GM21423 (cell line): ENCODE data around the gene SLC9B1.

Experiments used
- ATAC-seq: cut with Tn5 transposase; IDR thresholded peaks from one replicate; pipeline ENCODE4 v1.9.1; 2021; ENCODE audit warnings: mild to moderate bottlenecking, moderate library complexity; ENCODE audit not compliant: unreplicated experiment

The SLC9B1 gene

GRCh38 chr4:103019308-103020124, at the start of gene SLC9B1:
TSS of gene SLC9B1 (minus strand) at chr4:103019705. CDS start at chr4:102991711, 27,994 bp downstream.
- ATAC-seq: peak; percentile 98

- ATAC-seq: no peak
Measured at GRCh38 chr4:103067841-103068547, 48.5 kb upstream of the SLC9B1 start.

- no peak for ATAC-seq
Measured at GRCh38 chr4:103060453-103061148, 41.1 kb upstream of the SLC9B1 start.

- ATAC-seq: no peak
Measured at GRCh38 chr4:103054030-103054429, 34.5 kb upstream of the SLC9B1 start.

GRCh38 chr4:103052779-103053178, 33.3 kb upstream of the SLC9B1 start:
- ATAC-seq: no peak

GRCh38 chr4:103052145-103052544, 32.6 kb upstream of the SLC9B1 start:
- ATAC-seq: no peak

GRCh38 chr4:103050736-103051436, 31.4 kb upstream of the SLC9B1 start:
- ATAC-seq: no peak

- ATAC-seq: peak; percentile 79
Measured at GRCh38 chr4:103046416-103047290, 27.1 kb upstream of the SLC9B1 start.

GRCh38 chr4:103044183-103044582, 24.7 kb upstream of the SLC9B1 start:
- ATAC-seq: no peak

- no peak for ATAC-seq
Measured at GRCh38 chr4:103036169-103036568, 16.7 kb upstream of the SLC9B1 start.

GRCh38 chr4:103032574-103032973, 13.1 kb upstream of the SLC9B1 start:
- ATAC-seq: no peak

- no peak for ATAC-seq
Measured at GRCh38 chr4:103030791-103031190, 11.3 kb upstream of the SLC9B1 start.

GRCh38 chr4:103029300-103029699, 9.8 kb upstream of the SLC9B1 start:
- ATAC-seq: no peak

- ATAC-seq: no peak
Measured at GRCh38 chr4:103026868-103027267, 7.4 kb upstream of the SLC9B1 start.

- no peak for ATAC-seq
Measured at GRCh38 chr4:103024996-103025395, 5.5 kb upstream of the SLC9B1 start.

GRCh38 chr4:103021120-103021519, 1.6 kb upstream of the SLC9B1 start:
- ATAC-seq: no peak

GRCh38 chr4:103018391-103019307, 856 bp downstream of the SLC9B1 start:
- ATAC-seq: no peak

GRCh38 chr4:103012551-103012950, 7.0 kb downstream of the SLC9B1 start:
- ATAC-seq: no peak

- ATAC-seq: no peak
Measured at GRCh38 chr4:103012060-103012459, 7.4 kb downstream of the SLC9B1 start.
